HG02970 (cell line): Measurements from ENCODE around the gene FAM131A.
A peak's percentile ranks its signal among the peaks of the same experiment; 100 is the strongest.

Experiments used
- ATAC-seq: cut with Tn5 transposase; IDR thresholded peaks from one replicate; pipeline ENCODE4 v1.9.1; 2021; ENCODE audit warnings: mild to moderate bottlenecking, moderate library complexity, moderate number of reproducible peaks; ENCODE audit not compliant: unreplicated experiment, low FRiP score

Gene FAM131A

DNA sequence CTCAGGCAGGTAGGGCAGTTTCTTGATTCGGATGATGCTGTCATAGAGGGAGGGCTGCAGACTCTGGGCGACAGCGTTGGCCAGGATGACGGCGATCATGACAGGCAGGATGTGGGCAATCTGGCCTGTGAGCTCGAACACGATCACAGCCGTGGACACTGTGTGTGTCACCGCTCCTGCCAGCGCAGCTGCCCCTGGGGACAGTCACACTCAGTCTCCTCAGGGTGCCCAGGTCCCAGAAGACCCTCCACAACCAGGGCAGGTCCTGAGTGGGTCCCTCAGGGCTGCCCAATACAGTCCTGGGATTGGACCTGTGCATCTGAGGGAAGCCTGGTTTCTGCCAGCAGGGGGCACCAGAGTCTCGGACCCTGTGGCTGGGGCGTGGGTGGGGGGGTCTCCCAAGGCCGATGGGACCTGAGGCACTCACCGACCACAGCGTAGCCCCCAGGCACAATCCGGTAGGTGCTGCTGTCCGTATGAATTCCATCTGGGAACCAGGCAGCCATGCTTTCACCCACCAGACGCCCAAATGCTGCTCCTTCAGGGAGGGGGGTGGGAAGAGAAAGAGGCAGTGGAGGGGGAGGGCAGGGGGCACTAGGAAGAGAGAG is 16.8 kb downstream of the FAM131A start:
- ATAC-seq, result no peak

- ATAC-seq, result no peak
Measured at GRCh38 chr3:184354754-184355153, 17.4 kb downstream of the FAM131A start.

- no peak for ATAC-seq
Measured at GRCh38 chr3:184355261-184356040, 18.1 kb downstream of the FAM131A start.

DNA sequence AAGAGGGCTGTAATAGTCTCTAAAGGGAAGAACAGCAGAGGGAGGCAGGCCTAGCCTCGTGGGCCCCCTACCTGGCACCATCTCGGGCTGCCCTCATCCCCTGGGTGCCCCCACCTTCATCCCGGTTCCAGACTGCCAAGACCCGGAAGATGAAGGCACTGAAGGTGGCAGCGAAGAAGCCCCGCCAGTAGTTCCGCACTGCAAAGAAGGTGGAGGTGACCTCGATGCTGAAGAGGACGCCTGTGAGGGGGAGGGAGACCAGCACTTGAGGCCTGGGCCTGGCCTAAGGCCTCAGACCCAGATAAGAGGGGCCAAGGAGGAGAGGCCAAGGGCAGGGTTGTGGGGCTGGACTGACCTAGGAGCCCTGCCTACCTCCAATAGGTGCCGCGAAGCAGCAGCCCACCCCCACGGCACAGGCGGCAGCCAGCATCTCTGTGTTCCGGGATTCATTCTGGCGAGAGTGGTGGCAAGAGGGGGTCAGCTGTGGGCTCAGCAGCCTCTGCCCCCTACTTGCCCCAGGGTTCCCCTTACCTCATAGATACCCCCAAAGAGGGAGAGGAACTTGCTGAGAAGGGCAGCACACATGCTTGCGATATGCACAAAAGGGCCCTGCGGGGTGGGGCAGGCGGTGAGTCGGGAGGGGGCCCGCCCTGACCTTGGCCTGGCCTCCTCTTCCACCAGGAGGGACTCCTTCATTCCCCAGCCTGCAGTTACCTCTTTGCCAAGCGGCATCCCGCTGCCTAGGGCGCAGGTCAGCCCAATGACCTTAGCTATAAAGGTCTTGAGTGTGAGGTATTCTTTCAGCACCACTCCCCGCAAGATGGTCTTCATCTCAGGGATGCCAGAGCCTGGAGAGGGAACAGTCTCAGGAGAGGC is 20.1 kb downstream of the FAM131A start:
- no peak for ATAC-seq

GRCh38 chr3:184358124-184358767 is 20.8 kb downstream of the FAM131A start:
- no peak for ATAC-seq

DNA sequence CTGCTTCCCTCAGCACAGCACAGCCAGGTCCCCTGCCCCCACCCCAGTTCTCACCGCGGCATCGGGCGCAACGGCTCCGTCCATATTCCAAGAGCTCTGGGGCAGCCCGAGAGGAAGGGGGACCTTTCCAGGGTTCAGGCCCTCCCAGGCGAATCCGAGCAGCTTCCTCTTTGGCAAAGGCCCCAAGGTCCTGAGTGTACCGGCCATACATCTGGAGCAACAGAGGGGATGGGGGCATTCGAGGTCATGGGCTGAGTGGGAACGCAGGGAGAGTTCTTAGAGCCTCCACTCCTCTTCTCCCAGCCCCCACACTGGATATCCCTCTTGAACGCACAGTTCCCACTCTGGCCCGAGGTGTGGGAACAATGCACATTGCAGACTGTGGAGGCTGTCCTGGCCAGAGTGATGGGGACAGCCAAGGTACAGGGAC is 21.5 kb downstream of the FAM131A start:
- no peak for ATAC-seq

DNA sequence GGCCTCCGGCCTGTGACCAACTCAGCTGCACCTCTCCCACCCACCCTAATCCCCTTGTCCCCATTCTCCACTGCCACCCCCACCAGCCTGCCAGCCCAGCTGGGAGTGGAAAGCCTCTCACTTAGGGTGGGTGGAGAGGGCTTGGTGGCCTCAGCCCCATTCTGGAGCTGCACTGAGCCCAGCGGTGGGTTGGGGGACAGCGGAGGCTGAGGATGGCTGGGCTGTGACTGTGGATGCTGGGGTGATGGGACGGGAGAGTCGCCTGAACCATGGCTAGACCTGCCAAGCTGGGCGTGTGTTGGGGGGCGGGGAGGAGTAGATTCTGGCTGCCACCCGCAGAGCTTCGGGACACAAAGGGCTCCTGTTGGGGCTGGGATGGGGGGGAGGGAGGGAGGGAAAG is 22.2 kb downstream of the FAM131A start:
- no peak for ATAC-seq

DNA sequence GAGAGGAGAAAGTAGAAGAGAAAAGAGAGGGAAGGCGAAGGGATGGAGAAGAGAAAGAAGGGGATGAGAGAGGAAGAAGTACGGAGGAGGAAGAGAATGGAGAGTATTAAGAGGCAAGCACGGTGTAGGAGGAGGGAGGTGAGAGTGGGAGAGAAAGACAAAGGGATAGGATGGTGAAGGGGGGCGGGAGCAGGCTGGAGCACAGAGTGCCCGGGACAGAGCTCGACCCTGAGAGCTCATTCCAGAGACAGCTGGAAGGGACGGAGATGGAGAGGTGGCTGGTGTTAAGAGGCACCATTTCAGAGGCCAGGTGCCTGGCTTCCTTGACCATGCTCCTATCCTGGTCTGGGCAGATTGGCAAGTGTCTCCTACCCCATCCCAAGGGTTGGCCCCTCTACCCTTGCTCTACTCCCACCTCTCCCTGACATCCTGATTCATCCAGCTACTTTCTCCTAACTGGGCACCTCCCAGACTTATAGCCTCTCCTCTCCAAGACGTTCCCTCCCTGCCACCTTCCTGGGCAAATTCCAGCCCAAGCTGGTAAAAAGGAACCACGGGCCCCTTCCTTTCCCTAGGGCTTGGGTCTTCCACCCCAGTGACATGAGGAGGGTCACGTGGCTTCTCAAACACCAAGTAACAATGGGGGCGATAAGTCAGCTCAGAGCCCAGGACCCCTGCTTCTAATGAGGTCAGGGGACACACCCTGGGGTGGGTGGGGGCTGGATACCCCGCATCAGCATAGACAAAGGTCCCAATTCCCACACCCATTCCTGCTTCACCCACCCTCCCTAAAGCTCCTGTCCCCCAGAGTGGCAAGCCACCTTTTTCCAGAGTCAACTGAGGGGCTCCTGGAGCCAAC is 22.9 kb downstream of the FAM131A start:
- ATAC-seq, result no peak

GRCh38 chr3:184360929-184361531 is 23.6 kb downstream of the FAM131A start:
- no peak for ATAC-seq

- peak; percentile 41 for ATAC-seq
Measured at GRCh38 chr3:184361532-184361931, 24.1 kb downstream of the FAM131A start, which contains the start of the genes CLCN2 and POLR2H. Gene CLCN2, minus strand, starts transcription at chr3:184361605. Its CDS starts 126 bp downstream, at chr3:184361479. Gene POLR2H, plus strand, starts transcription at chr3:184361710. Its CDS starts 1,783 bp downstream, at chr3:184363493.

DNA sequence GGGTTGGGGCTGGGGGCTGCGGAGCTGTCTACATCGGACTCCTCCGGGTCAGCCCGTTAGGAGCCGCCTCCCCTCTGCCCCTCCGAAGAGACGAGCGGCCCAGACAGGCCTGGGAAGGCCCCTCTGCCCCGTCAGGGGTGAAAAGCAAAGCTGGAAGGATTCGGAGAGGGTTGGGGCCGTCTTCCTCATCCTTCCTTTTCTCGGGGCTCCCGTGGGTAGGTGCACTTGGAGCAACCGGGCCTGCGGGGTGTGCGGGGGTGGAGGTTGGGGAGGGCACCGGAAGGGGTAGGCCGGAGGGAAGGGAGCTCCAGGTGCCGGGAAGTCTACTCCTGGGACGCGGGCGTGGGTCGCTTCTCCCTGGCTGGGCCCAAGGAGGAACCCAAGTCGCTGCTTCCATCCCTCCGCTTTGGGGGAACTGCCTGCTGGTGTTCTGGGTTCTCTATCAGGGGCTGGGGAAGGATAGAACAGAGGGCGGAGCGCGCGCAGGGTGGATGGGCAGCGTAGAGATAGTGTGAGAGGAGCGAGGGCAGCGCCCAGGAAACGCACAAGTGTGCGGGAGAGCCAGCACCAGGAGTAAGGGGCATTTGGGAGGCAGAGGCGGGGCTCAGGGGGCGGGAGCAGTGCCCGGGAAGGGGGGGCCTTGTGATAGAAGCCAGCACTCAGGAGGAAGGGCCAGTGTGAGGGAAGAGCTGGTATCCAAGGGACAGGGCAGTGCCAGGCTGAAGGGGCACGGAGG is 24.7 kb downstream of the FAM131A start:
- peak; percentile 7 for ATAC-seq

- ATAC-seq, result peak; percentile 82
Measured at GRCh38 chr3:184362668-184363546, 25.5 kb downstream of the FAM131A start.

DNA sequence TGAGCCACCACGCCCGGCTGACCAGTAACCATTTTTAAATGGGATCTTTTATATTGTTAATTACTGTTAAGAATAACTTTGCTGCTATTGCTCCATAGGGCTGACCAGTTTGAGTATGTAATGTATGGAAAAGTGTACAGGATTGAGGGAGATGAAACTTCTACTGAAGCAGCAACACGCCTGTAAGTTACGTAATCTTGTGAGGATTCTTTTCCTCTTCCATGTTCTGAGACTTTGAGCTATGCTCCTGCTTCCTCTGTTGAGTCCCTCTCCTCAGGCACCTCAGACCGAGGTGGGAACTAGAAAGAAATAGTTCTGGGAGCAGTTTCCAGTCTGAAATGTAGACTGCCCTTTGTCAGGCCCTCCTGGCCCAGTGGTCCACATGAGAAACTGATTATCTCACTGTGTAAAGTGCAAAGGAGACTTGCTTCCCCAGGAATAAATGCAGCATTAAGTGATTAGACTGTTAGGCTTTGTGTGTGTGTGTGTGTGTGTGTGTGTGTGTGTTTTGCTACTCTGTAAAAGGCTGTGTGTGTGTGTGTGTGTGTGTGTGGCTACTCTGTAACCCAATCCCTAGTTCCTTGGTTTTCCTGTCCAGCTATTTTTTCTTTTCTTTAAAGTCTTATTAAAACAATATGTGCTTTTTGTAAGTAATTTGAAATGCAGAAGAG is 29.4 kb downstream of the FAM131A start:
- ATAC-seq, result no peak

DNA sequence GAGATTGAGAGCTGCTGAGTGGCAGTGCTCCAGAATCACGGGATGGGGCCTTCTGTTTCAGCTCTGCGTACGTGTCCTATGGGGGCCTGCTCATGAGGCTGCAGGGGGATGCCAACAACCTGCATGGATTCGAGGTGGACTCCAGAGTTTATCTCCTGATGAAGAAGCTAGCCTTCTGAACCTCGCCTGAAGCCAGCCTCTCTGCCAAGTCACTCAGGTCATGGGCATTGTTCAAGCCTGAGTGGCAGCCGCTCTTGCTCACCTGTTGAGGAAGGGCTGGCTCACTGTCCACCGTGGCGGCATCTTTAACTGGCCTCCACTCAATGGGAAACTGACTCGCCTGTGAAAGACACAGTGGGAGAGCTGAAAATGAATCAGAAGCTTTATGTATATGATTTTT is 30.7 kb downstream of the FAM131A start:
- ATAC-seq, result no peak

- ATAC-seq, result no peak
Measured at GRCh38 chr3:184368586-184369183, 31.3 kb downstream of the FAM131A start.

DNA sequence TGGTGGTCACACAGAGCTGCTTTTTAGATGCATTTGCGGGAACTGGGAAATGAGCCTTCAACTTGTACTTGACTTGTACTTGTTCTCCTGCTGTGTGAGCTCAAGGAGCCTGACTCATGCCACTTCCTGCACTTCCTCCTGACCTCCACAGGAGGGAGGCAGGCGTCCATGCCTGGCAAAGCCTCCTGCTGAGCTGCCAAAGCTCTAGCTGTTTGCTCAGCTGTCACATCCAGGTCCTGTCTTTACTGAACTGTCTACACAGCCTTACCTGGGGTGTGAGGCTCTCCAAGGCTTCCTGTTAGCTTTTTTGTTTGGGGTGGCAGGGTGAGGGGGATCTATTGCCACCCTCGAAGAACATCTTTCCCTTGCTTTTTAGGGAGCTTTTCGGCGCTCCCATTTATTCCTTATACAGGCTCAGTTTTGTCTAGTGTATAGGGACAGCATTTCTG is 34.2 kb downstream of the FAM131A start:
- ATAC-seq, result no peak
